NCI-H446 (cell line): ENCODE data around the gene ENOPH1.

Experiments used
- DNase-seq, 2 experiments: peaks; one replicate each; lab custom pipeline; 2025; lab: John Stamatoyannopoulos, UW

ENOPH1 gene

DNA sequence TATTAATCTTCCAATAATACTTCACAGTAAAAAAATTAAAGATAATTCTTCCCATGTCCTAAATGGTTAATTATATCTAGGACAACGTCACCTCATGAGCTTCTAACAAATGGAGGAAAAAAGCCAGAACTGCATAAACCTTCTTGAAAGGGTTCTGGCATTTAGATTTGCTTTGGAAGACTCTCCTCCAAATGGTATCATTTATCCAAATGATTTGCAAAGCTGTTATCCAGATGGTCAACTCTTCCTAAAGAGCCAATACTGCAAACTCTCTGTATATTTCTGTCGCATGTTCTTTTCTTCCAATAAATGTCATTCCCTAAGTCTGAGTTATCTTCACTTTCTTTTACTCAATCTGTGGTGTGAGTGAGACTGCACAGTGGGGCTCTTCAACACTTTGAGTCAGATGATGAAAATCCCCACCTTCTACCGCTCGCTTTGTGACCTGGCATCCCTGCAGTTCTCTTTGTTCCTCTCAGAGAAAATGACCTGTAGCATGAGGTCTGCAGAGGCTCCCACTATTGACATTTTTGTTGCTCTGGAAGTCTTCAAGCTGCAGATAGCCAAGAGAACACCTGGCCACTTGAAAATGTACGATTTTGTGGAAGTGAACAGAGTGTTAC is 78.5 kb downstream of the ENOPH1 start:
- peak in 1 of 2 experiments; percentile 10 for DNase-seq

DNA sequence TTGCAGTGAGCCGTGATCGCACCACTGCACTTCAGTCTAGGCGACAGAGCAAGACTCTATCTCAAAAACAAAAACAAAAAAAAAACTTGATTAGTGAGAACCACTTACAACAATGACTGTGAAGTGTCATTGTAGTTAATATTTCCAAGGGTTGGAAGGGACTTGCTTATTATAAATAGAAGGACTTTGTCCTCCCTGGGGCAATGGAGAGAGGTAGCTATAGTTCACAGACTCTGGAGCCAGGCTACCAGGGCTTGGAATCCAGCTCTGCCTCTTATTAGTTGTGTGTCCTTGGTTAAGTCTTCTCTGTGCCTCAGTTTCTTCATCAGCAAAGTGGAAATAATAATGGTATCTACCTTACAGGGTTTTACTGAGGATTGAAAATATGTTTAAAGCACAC is 79.8 kb downstream of the ENOPH1 start:
- no peak for DNase-seq
